Suppressor macrophage treated with lipopolysaccharide for 4 hours (primary cell): ENCODE data around the gene DRAP1.
"Not testable (repeated sequence)": the region's sequence is repeated elsewhere in the genome, so short reads cannot be mapped to it uniquely, and the experiment has no call there.

Experiments used
- DNase-seq: peaks from one replicate; pipeline ENCODE4 v3.0.0-alpha.2; 2020

Gene DRAP1

DNA sequence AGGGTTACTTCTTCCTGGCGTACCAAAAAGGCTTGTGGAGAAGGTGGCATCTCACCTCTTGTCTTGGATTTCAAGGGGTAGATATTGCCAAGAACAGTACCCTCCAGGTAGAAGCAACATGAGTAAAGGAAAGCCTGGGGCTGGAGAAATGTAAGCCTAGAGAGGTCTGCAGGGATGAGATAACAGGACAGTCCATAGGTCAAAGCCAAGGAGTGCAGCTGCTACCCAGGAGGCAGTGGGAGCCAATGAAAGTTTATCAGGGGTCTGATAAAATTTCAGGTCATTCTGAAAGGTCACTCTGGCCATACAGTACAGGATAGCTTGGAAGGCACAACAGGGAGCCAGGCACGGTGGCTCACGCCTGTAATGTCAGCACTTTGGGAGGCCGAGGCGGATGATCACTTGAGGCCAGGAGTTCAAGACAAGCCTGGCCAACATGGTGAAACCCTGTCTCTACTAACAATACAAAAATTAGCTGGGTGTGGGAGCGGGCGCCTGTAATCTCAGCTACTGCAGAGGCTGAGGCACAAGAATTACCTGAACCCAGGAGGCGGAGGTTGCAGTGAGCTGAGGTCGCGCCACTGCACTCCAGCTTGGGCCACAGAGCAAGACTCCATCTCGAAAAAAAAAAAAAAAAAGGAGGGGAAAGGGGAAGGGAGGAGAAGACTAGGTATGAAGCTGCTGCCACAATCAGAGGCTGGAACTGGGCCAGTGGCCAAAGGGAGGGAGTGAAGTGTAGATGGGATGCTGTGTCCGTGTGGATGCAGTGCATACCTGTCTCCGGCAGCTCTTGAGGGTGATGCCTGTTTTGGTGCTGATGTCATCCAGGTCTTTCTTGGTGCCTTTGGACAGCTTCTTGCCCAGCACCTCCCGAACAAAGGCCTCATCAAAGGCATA, 32.2 kb upstream of the DRAP1 start:
- no peak for DNase-seq

DNA sequence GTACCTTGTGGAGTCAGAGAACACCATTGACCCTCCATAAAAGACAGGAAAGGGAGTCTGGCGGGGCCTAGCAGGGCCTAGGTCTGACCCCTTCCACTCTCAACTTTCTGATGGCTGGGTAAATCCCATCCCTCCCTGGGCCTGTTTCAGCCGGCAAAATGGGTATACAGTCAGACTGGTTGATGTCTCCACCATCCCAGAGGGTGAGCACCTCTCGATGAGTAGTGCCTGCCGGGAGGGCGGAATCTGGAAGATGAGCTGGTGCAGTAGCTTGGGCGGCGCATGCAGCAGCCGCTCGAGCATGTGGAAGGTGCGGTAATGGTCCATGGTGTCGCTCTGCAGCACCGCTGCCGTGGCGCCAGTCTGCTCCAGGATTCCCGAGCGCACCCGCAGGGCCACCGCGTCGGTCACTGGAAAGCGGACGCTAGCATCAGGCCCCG, 31.5 kb upstream of the DRAP1 start:
- DNase-seq = no peak

DNA sequence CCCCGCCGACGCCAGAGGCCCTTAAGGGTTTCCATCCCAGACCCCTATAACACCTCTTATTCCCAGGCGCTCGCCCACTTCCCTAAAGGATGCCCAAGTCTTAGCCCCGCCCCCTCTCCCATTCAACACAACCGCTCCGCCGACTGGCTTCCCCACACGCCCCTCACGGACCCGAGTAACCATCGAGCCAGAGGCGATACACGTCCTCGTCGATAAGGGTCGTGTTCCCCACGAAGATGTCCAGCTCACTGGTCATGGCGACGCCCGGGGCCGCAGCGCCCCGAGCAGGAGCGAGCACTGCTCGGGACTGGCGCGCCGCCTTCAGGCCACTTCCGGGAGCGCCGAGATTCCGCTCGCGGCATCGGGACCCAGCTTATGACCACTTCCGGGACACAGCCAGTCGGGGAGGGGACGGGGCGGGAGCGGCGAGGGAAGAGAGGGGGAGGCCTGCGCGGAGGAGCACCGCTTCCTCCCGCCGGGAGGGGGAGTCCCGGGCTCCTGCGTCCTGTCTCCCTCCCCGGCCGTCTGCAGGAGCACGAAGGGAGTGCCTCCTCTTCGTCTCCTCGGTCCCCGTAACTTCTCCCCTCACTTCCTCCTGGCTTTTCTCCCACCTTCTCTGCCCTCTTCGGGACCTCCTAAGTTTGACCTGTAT, 30.9 kb upstream of the DRAP1 start, which contains the start of gene FIBP:
FIBP (minus strand) TSS at position 309 of the 652 bp plus-strand sequence; CDS start at position 256, 53 bp downstream.
- peak; percentile 99 for DNase-seq

DNA sequence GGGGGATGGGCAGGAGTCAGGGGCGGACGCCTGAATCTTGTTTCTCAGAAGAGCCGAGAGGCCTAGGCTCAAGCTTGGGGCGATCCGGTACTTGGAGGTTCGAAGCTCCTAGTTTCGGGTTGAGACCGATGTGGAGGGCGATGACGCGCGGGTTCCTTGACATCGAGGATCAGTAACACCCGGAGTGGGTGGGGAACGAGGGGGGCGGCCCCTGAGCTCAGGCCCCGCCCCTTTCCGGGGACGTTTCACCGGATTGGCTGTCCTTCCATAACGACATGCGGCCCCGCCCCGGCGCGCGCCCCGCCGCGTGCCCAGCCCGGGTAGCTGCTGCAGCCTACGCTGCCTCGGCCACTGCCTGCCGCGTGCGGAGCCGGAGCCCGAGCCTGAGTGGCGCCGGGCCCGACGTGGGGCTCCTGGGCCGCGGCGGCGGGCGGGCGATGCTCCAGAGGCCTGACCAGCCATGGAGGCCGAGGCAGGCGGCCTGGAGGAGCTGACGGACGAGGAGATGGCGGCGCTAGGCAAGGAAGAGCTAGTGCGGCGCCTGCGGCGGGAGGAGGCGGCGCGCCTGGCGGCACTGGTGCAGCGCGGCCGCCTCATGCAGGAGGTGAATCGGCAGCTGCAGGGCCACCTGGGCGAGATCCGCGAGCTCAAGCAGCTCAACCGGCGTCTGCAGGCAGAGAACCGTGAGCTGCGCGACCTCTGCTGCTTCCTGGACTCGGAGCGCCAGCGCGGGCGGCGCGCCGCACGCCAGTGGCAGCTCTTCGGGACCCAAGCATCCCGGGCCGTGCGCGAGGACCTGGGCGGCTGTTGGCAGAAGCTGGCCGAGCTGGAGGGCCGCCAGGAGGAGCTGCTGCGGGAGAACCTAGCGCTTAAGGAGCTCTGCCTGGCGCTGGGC, 28.7 kb upstream of the DRAP1 start, which contains the start of gene CCDC85B:
CCDC85B (plus strand) TSS at position 350 of the 895 bp plus-strand sequence; CDS start at position 461, 111 bp downstream.
- DNase-seq = peak; percentile 99

DNA sequence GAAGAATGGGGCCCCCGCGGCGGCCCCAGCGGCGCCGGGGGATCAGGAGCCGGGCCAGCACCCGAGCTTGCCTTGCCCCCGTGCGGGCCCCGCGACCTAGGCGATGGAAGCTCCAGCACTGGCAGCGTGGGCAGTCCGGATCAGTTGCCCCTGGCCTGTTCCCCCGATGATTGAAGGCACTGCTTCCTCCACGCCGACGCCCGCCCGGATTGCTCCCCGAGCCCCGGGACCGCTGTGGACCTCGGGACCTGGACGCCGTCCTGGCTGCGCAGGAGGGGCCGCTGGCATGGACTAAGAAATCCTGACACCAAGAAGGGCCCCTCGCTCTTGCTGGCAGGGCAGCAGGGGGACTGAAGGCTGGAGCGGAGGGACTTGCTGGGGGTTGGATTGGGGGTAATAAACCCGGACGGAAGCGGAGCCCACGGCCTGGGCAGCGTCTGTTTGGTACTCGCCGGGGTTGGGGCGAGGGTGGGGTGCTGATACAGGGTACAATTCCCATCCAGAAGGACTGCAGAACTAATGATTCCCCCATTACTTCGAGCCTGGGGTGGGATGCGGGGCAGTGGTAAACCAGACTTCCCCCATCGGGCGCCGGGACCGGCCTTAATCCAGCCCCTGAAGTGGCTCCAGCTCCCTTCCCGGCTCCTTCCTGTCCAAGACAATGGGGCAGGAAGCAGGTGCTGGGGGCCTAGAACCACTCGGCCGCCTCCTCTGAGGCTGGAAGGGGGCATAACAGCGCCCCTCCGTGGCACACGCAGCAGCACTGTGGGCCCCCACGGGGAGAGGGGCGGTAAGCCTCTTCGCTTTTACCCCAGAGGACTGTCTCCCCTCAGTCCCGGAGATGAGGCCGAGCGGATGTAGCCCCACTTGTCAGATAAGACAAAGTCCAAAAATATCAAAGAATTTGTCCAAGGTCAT, 27.7 kb upstream of the DRAP1 start:
- DNase-seq = peak; percentile 26

DNA sequence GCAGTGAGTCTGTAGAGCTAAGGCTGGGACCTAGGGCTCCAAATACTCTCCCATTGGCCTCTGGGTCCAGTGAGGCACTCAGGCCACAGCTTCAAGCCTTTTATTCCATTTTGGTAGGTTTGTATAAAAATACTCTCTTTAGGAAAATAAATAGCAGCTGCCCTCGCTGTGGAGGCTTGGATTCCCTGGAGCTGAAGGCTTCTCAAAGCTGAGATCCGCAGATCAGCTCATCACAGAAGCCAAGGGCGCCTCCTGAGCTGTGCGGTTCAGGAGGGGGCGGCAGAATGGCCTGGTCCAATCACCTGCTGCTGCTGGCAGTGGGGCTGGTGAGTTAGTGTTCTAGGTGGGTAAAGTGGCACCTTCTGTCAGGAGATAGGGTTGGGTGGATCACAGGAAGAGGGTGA, 27.1 kb upstream of the DRAP1 start:
- DNase-seq = not testable (repeated sequence)

DNA sequence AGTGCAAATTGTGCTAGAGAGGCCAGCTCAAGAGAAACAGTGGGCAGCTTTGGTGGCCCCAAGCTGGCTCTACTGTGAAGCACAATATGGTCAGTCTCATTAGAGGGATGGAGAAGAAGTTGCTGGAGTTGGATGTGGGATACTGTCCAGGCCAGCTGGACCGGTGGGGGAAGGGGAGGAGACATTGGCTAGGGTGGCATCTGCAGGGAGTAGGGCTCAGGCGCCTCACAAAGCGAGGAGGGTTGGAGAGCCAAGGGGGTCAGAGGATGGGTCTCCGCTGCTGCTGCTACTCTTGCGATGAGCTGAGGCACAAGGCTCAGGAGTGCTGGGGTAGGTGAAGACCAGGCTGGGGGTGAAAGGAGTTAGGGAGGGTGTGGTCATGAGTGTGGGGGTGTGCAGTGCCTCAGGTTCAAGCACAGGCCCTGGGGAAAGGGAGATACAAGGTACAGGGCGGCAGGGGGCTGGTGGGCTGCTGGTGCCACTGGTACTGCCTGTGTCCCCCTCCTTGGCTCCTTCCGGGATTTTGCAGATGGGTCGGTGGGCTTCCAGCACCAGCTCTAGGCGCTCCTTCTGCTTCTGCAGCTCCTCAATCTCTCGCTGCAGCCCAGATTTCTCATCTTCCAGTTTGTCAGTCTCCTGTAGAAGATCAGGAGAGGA, 26.4 kb upstream of the DRAP1 start:
- no peak for DNase-seq

DNA sequence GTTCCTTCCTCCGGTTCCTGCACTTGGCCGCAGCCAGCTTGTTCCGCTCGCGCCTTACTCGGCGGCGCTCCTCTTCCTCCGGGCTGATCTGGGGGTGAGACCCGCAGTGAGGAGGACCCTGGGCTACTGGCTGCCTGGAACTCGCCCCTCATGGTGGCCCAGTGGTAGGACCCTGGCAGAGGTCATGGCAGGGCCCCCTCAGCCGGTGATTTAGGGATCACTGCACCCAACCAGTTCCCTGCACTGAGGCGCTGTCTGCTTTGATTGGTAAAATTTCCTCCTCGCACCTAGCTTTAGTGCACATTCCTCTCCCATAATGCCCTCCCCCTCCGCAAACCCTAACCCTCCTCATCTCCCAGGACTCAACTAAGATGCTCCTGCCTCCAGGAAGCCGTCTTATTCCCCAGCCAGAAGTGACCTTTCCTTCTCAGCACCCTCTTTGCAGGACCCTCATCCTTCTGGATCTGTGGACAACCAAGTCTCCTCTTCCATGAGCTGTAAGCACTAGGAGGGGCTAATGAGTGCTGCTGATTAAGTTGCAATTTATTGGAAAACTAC, 25.1 kb upstream of the DRAP1 start:
- no peak for DNase-seq

DNA sequence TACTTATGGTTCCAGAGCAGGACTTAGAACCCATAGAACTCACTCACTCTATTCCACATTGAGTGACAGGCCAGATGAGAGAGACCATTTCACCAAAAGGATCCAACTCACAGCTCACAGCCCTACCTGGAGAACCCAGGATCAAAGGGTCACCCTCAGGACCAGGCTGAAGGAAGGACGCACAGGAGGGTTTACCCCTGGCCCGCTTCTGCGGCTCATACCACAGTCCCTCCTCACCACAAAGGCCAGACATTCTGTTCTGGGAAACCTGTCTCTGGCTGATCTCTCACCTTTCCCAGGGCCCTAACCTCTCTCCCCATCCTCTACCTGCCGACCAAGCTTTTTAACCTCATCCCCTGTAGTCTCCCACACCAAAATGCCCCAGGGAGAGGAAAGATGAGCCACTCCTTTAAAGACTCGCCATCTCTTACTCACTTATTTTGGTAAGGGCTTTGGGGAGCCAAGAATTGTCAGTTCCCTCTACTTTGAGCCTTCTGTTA, 23.7 kb upstream of the DRAP1 start:
- no peak for DNase-seq

DNA sequence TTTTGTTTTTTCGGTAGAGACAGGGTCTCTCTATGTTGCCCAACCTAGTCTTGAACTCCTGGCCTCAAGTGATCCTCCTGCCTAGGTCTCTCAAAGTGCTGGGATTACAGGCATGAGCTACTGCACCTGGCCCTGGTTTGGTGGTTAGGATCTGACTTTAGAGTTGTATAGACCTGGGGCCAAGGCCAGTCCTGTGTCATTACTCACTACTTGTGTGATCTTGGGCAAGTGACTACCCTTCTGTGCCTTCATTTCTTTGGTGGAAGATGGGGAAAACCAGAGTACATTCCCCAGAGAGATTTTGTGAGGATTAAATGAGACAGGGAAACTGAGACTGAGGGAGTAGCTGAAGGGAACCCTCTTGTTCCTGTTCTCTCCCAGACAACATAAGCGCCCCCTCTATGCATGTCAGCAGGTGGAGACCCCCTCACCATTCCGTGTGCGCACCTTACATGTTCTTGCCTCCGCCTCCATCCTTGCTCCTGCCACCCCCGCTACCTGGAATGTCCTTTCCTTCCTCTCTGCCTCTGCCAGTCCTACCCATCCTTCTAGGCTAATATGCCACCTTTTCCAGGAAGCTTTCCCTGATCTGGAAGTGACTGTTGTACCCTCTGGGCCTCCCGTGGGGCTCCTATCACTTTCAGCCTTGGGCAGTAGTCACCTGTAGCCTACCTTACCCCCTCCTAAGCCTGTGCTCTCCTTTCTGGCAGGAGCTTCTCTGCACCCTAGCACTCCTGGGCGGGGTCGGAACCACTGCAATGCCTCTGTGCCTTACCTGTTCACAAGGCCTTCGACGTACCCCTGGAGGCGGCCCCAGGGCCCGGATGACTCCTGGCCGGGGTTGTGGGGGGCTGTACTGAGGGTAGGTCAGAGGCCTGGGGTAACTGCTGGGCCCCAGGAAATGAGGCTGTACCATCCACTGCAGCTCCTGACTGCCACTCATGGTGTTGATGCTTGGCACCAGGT, 22.9 kb upstream of the DRAP1 start:
- no peak for DNase-seq

DNA sequence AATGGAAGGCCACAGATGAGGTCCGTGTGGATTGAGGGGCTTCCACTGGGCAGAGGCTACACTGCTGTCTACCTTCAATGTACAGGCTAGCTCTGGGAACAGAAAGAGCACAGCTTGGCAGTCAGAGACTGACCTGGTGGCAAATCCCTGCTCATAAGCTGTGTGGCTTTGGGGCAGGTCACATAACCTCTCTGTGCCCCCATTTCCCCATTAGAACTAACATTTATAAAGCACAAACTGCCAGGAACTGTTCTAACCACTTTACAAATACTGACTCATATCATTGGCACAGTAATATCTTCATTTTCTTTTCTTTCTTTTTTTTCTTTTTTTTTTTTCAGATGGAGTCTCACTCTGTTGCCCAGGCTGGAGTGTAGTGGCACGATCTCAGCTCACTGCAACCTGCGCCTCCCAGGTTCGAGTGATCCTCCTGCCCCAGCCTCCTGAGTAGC, 22.2 kb upstream of the DRAP1 start:
- no peak for DNase-seq

DNA sequence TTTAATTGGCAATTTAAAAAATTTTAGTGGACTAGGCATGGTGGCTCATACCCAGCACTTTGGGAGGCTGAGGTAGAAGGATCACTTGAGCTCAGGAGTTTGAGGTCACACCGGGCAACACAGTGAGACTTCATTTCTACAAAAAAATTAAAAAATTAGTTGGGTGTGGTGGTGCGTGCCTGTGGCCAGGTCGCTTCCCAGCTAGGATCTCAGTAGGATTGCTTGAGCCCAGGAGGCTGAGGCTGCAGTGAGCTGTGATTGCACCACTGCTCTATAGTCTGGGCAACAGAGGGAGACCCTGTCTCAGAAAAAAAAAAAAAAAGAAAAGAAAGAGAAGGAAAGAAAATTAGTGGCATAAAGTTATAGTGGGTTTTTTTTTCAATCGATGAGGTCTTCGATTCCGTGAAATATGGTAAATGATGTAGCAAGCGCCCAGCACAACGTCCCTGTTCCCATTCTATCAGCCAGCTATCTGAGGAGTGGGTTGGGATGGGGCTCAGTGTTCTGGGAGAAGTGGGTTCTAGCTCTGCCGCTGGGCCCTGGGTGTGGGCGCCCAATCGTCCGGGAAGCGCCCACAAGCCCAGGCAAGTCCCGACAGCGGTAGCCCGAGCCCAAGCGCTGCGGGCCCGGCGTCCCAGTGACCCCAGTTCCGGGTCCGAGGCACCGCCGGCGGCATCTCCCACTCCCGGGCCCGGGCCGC, 20.4 kb upstream of the DRAP1 start:
- DNase-seq = no peak

DNA sequence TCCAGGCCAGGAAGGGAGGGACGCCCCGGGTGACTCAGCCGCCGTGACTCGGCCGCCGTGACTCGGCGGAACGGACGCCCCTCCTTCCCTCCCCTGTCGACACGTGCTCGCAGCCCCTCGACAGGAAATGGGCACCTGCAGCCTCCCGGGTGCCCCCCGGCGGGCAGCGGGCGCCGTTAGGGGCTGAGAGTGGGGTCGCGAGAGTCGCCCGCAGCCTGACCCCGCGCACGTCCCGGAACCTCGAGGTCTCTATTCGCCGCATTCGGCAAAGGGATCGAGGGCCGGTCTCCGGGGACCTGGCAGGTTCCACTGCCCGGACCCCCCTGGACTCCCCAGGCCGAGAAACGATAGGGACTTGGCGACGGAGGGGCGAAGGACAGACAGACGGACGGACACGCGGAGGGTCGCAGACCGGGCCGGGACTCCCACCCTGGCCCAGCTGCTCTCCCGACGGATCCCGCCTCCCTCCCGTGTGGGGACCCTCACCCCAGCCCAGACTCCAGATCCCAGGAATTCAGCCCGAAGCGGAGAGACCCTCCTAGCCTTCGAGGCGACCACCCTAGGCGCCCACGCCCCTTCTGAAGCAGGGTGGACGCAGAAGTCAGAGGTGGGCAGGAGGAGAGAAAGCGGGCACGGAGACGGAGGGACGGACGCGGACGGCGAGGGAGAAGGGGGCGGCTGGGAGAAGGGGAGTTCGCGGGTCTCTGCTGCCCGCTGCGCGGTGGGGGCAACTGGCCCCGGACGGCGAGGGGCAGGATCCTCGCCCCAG, 19.7 kb upstream of the DRAP1 start:
- peak; percentile 86 for DNase-seq

DNA sequence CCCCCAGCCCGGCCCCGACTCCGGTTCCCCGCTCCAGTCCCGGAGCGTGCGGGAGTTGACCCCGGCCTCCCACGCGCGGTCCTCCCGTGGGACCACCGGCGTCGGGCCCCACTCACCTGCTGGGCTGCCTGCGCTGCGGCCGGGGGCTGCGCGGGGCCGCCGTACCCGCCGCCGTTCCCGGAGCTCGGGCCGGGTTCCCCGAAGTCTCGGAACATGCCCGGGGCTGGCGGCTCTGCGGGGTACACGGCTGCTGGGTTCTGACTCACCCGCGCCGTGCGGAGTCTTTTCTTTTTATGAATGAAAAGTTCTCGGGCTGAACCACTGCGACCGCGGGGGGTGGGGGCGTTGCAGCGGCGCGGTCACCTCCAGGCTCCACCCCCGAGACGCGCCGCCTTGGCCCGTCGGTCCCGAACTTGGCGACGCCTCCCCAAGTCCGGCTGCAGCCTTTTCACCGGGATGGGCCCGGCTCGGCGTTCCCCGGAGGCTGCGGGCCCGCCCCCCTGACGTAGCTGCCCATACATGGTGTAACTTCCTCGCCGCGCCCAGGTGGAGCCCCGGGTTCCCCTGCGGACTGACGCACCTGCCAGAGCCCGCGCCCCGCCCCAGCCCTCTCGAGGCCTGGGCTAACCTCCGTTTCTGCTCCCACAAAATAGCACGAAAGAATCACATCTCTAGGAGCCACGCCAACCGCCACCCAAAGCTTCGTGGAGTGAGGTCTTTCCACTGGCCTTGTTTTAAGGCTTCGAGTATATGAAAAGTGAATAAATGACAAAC, 18.9 kb upstream of the DRAP1 start, which contains the start of gene FOSL1:
FOSL1 (minus strand) TSS at position 264 of the 774 bp plus-strand sequence; CDS start at position 215, 49 bp downstream.
- peak; percentile 94 for DNase-seq

DNA sequence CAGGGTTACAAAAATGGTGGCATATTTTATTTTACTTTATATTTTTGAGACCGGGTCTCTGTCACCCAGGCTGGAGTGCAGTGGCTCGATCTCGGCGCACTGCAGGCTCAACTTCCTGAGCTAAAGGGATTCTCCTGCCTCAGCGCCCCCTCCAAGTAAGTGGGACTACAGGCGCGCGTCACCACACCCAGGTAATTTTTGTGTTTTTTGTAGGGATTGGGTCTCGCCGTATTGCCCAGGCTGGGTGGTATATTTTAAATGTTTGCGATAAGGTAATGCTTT, 18.4 kb upstream of the DRAP1 start:
- no peak for DNase-seq

DNA sequence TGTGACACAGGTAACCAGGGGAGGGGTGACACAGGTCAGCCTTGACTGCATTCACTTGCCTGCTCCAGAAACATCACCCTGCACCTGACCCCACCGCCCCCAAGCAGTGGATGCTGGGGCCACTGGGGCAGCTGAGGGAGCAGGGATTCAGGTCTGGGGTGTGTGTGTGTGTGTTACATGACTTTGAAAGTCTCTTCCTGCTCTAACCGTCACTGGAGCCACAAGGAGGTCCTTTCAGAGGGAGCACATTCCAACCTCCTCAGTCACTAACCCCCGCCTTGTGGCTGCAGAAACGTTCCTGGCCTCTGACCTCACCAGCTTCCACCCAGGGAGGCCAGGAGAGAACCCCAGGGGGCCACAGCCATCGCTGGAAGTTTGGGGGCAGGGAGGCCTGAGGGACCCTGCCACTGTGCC, 16.2 kb upstream of the DRAP1 start:
- no peak for DNase-seq

DNA sequence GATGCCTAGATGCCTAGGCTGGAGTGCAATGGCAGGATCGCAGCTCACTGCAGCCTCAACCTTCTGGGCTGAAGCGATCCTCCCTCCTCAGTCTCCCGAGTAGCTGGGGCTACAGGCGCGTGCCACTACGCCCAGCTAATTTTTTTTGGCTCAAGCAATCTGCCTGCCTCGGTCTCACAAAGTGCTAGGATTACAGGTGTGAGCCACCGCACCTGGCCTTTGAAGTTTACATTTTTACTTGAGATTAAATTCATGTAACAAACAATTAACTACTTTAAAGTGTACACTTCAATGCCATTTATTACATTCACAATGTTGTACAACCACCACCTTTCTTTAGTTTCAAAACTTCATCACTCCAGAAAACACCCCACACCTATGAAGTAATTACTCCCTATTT, 15.5 kb upstream of the DRAP1 start:
- no peak for DNase-seq
